H54 (cell line): ENCODE data around the gene SYK.
"Not testable (repeated sequence)": the region's sequence is repeated elsewhere in the genome, so short reads cannot be mapped to it uniquely, and the experiment has no call there.

ENCODE experiments used
- DNase-seq: peaks from one replicate; pipeline ENCODE4 v3.0.0; 2011; ENCODE audit warnings: low spot score, mixed read lengths; ENCODE audit not compliant: insufficient read length
- FAIRE-seq: peaks from 3 replicates; lab custom pipeline; 2011; peaks lifted over from hg19 to GRCh38; lab: Jason Lieb, UNC
- POLR2A ChIP-seq: IDR thresholded peaks from 2 replicates; pipeline ENCODE4 v1.6.1; 2011; ENCODE audit warnings: low read depth, mild to moderate bottlenecking, low read length

The SYK gene

DNA sequence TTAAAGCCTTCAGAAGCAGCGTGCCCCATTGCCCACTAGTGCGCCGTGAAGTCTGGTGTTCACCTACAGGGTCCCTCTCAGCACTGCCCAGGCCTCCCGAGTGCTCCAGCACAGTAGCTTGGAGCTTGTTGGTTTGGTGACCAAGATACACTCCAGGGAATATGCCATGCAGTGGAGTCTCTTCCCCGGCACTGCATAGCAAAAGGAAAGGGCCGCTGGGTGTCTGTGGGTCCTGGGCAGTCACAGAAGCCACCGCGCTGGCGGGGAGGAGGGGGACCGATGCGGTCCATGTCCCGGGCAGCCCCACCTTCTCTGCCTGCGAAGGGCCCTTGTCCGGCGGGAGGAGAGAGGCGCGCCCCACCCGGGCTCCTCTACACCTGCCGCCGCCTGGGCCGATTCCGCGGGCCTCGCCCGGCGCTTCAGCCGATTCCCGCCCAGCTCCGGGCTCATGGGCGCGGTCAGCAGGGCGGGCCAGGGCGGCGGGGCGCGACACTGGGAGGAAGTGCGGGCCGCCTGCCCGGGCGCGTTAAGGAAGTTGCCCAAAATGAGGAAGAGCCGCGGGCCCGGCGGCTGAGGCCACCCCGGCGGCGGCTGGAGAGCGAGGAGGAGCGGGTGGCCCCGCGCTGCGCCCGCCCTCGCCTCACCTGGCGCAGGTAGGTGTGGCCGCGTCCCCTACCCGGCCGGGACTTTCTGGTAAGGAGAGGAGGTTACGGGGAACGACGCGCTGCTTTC is at the start of gene SYK:
TSS of gene SYK (plus strand) at position 579 of the 732 bp plus-strand sequence. CDS start 42,080 bp downstream, outside the sequence.
- TF ChIP-seq POLR2A: no peak
- DNase-seq: no peak
- FAIRE-seq: no peak

DNA sequence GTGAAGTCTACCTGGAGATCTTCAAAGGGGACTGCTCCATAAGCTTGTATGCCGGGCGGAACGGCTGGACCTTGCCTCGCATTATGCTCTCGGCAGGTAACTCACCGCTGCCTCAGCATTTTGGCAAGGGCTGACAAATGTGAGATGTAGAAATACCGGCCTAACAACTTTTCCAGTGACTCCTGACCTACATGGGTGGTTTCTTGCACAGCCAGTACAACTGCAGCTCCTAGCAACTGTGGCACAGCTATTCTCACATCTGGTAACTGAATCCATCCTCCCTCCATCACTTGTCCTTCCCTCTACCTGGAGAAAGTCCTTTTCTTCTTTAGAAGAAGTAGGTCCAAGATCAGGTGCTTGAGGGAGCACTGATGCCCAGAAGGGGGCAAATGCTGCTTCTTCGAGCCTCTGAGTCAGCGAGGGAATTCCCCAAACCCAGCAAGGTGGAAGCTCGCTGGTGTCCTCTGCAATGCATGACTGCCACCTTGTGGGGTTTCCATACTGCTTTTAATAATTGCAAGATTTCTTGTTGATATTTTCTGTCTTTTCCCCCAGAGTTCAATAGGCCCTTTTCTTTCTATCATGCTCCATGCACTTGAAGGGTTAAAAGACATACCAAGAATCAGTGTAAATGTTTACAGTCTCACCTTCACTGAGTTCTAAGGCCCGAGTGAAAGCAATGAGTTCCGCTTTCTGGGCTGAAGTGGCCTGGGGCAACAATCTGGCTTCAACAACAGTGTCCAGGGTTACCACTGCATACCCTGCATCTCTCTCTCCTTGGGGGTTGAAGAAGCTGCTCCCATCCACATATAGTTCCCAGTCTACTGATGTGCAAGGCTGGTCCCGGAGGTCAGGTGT is 45.9 kb upstream of the SYK start:
- DNase-seq, FAIRE-seq: not testable (repeated sequence)

GRCh38 chr9:90760577-90760976 is 41.0 kb upstream of the SYK start:
- not testable (repeated sequence) for DNase-seq, FAIRE-seq

DNA sequence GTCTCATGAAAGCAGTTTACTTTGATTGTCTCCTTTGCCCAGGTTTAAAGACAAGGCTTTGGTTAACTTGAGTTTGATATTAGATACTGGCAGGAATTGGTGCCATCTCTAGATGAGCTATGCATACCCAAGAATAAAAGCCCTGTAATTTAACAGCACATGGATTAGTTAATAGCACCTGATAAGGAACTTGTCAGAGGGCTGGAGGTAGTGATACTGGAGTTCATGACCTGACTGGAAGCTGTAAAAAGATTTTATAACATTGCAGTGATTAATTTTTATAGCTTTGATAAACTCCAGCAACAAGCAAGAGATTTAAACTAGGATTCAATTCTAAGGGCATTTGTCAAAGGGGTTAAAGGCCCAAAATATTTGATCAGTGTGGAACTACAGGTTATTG is 34.9 kb upstream of the SYK start:
- DNase-seq: no peak
- TF ChIP-seq POLR2A: no peak
- no peak for FAIRE-seq

- no peak for FAIRE-seq
- DNase-seq: no peak
- TF ChIP-seq POLR2A: no peak
Measured at GRCh38 chr9:90767523-90768100, 34.0 kb upstream of the SYK start.

DNA sequence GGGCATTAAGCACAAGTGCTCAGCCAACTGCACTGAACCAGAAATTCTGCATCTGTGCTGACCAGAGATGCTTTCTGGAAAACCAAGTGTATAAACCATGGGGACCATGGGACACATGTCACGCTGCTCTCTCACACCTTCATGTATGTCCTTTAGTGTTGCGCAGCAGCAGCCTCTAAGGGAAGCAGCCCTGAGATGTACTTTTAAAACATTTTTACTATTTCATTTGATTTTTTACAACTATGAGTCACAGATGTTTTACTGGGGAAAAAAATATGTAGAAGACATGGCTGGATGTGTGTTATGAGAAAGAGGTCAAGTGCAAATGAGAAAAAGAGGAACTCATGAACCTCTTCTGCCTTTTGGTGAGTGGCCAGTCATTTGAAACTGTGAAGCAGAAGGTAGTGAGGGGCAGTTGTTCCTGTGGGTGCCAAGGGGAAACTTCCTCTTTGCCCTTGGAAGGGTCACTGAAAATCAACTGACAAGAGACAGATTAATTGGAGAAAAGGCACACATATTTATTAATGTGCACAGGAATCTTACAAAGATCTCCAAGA is 31.4 kb upstream of the SYK start:
- DNase-seq: no peak
- no peak for TF ChIP-seq POLR2A
- no peak for FAIRE-seq

DNA sequence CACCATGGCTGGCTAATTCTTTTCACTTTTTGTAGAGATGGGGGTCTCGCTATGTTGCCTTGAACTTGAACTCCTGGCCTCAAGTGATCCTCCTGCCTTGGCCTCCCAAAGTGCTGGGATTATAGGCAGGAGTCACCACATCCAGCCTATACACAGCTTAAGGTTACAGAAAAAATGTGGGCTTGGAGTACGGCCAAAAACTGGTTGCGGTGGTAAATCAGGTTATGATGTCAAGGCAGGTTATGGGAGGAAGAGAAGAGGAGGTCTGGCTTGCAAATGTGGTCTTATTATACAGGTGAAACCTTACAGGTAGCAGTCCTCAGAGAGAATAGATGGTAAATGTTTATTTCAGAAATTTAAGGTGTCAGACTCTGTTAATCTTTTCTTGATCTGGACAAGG is 30.7 kb upstream of the SYK start:
- no peak for DNase-seq
- FAIRE-seq: no peak
- TF ChIP-seq POLR2A: no peak

DNA sequence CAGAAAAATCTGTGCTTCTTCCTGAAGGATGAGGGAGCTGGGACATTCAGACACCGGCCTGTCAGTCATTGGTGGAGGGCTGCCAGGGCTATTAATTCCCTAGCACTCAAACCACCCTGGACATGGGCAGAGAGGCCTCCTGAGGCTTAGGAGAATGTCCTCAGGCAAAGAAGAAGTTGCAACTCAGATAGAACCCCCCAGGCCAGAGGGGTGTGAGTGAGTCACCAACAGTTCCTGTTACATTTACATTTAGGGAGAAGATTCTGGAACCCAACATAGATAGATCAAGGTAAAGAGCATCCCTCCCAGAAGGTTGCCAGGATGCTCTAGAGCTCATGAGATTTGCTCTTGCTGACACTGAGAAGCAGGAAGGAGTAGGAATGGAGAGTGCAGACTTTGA is 29.2 kb upstream of the SYK start:
- DNase-seq (no peak), FAIRE-seq (no peak)
- TF ChIP-seq POLR2A: no peak

DNA sequence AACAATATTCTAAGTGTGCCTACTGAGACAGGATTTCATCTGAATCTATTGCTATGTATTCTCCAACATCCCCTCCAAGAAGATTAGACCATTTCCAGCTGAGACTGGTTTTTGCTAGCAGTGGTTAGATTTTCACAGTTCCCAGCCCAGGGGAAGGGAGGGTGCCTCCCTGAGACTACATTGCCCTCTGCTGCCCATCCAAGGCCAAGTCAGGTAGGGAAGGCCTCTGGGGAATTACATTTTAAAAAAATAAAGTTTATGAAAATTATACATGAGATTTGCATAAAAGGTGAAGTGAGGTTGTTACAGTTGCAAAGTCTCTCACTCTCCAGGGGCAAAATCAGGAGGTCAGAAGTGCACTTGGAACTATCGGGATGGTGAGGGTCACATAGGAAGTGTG is 28.0 kb upstream of the SYK start:
- FAIRE-seq (no peak), DNase-seq (no peak)
- TF ChIP-seq POLR2A: no peak

DNA sequence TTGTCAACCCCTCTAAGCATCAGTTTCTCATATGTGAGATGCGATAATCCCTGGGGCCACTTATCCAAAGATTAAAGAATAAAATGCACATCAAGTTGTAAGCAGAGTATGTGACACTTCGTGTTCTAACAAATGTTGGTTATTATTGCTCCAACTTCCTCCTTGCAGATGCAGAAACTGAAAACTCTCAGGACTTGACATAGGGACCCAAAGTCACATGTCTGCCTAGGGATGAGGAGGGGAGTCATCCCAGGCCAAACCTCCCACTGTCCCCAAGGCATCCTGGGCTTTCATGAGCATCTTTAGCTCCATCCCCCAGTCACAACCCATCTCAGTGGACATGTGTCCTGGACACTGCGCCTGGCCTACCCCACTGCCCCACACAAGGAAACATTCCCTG is 27.5 kb upstream of the SYK start:
- FAIRE-seq: no peak
- no peak for DNase-seq
- no peak for TF ChIP-seq POLR2A

DNA sequence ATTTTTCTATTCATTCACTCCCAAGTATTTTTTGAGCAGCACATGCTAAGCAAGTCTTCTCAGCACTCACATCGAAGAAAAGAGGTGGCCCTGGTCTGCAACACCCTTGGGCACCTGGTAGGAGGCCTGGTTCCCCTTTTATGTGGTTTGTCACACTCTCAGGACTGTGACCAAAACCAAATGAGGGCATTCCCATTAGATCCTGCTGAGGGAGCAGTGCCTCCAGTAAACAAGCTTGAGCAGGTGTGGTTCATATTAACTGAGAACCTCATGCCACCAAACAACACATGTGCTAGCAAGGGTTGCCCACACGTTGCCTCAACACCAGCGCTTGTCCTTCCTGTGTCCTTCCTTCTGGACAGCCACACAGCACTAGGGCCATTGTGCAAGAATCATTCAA is 26.9 kb upstream of the SYK start:
- no peak for FAIRE-seq
- no peak for TF ChIP-seq POLR2A
- DNase-seq: no peak

- no peak for DNase-seq
- no peak for FAIRE-seq
- no peak for TF ChIP-seq POLR2A
Measured at GRCh38 chr9:90775657-90776056, 26.0 kb upstream of the SYK start.

DNA sequence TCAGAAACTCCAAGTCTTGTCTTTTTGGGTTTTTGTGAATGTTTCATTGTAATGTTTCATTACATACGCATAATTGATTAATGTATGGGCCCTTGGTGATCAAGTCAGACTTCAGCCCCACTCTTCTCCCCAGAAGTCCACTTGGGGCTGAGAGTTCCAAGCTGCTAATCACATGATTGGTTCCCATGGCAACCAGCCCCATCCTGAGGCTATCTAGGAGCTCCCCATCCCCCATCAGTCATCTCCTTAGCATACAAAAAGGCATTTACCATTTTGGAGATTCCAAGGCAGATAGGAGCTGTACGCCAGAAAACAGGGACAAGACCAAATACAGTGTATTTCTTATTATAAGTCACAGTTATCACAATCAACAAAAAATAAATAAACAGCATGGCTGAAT is 22.9 kb upstream of the SYK start:
- DNase-seq (no peak), FAIRE-seq (no peak)
- TF ChIP-seq POLR2A: no peak

DNA sequence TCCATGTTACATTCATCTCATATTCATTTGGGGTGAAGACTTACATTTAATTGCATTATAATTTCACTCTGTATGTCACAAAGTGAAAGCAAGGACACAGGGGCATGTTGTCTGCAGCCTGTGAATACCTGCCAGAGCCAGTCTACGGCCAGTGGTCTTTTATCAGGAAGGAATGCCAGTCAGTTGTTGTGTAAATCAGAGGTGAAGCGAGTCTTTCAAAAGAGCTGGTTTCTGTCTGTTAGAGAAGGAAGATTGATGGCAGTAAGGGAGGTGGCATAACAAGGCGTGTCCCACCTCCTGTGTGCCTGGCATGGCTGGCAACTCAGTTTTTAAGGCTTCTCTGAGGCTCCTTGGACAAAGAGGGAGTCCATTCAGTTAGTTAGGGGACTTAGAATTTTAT is 18.1 kb upstream of the SYK start:
- TF ChIP-seq POLR2A: no peak
- no peak for FAIRE-seq

More for the DNA sequence above, 18.1 kb upstream of the SYK start:
- no peak for DNase-seq
